ENCODE results near the gene BMP8B.
"Not testable (repeated sequence)": the region's sequence is repeated elsewhere in the genome, so short reads cannot be mapped to it uniquely, and the experiment has no call there.

BMP8B gene

GRCh38 chr1:39775676-39776399, 12.8 kb downstream of the BMP8B start:
- H3K4me1 ChIP-seq (ENCODE audit: insufficient read depth, low read length); H3K4me3 ChIP-seq (ENCODE audit: low read length); H3K27ac ChIP-seq (ENCODE audit: low read length); H3K9me3 ChIP-seq (ENCODE audit: insufficient read depth, low read depth, low read length); H3K36me3 ChIP-seq (ENCODE audit: insufficient read depth, low read depth, low read length); H3K9ac ChIP-seq (ENCODE audit: low read depth, low read length): not testable (repeated sequence)
- peaks cover 37% of the 10 kb centered on the region for H3K27me3 ChIP-seq (ENCODE audit: insufficient read depth, low read length)

GRCh38 chr1:39775141-39775540, 13.5 kb downstream of the BMP8B start:
- not testable (repeated sequence) for H3K27ac ChIP-seq (ENCODE audit: low read length); H3K9ac ChIP-seq (ENCODE audit: low read depth, low read length); H3K9me3 ChIP-seq (ENCODE audit: insufficient read depth, low read depth, low read length); H3K36me3 ChIP-seq (ENCODE audit: insufficient read depth, low read depth, low read length); H3K4me3 ChIP-seq (ENCODE audit: low read length); H3K4me1 ChIP-seq (ENCODE audit: insufficient read depth, low read length)
- H3K27me3 ChIP-seq (ENCODE audit: insufficient read depth, low read length): peaks cover 34% of the 10 kb centered on the region

- not testable (repeated sequence) for H3K4me1 ChIP-seq (ENCODE audit: insufficient read depth, low read length); H3K9me3 ChIP-seq (ENCODE audit: insufficient read depth, low read depth, low read length); H3K27ac ChIP-seq (ENCODE audit: low read length); H3K4me3 ChIP-seq (ENCODE audit: low read length); H3K36me3 ChIP-seq (ENCODE audit: insufficient read depth, low read depth, low read length); H3K9ac ChIP-seq (ENCODE audit: low read depth, low read length)
- peaks cover 33% of the 10 kb centered on the region for H3K27me3 ChIP-seq (ENCODE audit: insufficient read depth, low read length)
Observed at GRCh38 chr1:39773369-39773979, 15.2 kb downstream of the BMP8B start.

GRCh38 chr1:39771022-39771532, 17.6 kb downstream of the BMP8B start, which contains the start of gene OXCT2:
Gene OXCT2 (minus strand): TSS chr1:39771348. CDS start chr1:39771255, 93 bp downstream.
- H3K9ac ChIP-seq (ENCODE audit: low read depth, low read length); H3K27ac ChIP-seq (ENCODE audit: low read length); H3K4me3 ChIP-seq (ENCODE audit: low read length); H3K36me3 ChIP-seq (ENCODE audit: insufficient read depth, low read depth, low read length); H3K4me1 ChIP-seq (ENCODE audit: insufficient read depth, low read length); H3K9me3 ChIP-seq (ENCODE audit: insufficient read depth, low read depth, low read length): not testable (repeated sequence)
- peaks cover 26% of the 10 kb centered on the region for H3K27me3 ChIP-seq (ENCODE audit: insufficient read depth, low read length)

- not testable (repeated sequence) for H3K27ac ChIP-seq (ENCODE audit: low read length); H3K9ac ChIP-seq (ENCODE audit: low read depth, low read length); H3K36me3 ChIP-seq (ENCODE audit: insufficient read depth, low read depth, low read length); H3K4me1 ChIP-seq (ENCODE audit: insufficient read depth, low read length); H3K4me3 ChIP-seq (ENCODE audit: low read length); H3K9me3 ChIP-seq (ENCODE audit: insufficient read depth, low read depth, low read length)
- H3K27me3 ChIP-seq (ENCODE audit: insufficient read depth, low read length): peaks cover 26% of the 10 kb centered on the region
Observed at GRCh38 chr1:39770100-39771021, 18.3 kb downstream of the BMP8B start.

GRCh38 chr1:39769502-39769901, 19.2 kb downstream of the BMP8B start:
- H3K4me1 ChIP-seq (ENCODE audit: insufficient read depth, low read length); H3K9me3 ChIP-seq (ENCODE audit: insufficient read depth, low read depth, low read length); H3K27ac ChIP-seq (ENCODE audit: low read length); H3K4me3 ChIP-seq (ENCODE audit: low read length); H3K9ac ChIP-seq (ENCODE audit: low read depth, low read length); H3K36me3 ChIP-seq (ENCODE audit: insufficient read depth, low read depth, low read length): not testable (repeated sequence)
- H3K27me3 ChIP-seq (ENCODE audit: insufficient read depth, low read length): peaks cover 26% of the 10 kb centered on the region

- H3K27me3 ChIP-seq (ENCODE audit: insufficient read depth, low read length): peaks cover 19% of the 10 kb centered on the region
- H3K27ac ChIP-seq (ENCODE audit: low read length); H3K9me3 ChIP-seq (ENCODE audit: insufficient read depth, low read depth, low read length); H3K36me3 ChIP-seq (ENCODE audit: insufficient read depth, low read depth, low read length); H3K4me1 ChIP-seq (ENCODE audit: insufficient read depth, low read length); H3K4me3 ChIP-seq (ENCODE audit: low read length); H3K9ac ChIP-seq (ENCODE audit: low read depth, low read length): not testable (repeated sequence)
Observed at GRCh38 chr1:39766466-39766865, 22.2 kb downstream of the BMP8B start.

GRCh38 chr1:39764512-39764911, 24.2 kb downstream of the BMP8B start:
- not testable (repeated sequence) for H3K9me3 ChIP-seq (ENCODE audit: insufficient read depth, low read depth, low read length); H3K27me3 ChIP-seq (ENCODE audit: insufficient read depth, low read length); H3K4me1 ChIP-seq (ENCODE audit: insufficient read depth, low read length); H3K4me3 ChIP-seq (ENCODE audit: low read length); H3K36me3 ChIP-seq (ENCODE audit: insufficient read depth, low read depth, low read length); H3K27ac ChIP-seq (ENCODE audit: low read length); H3K9ac ChIP-seq (ENCODE audit: low read depth, low read length)

- H3K4me3 ChIP-seq (ENCODE audit: low read length); H3K4me1 ChIP-seq (ENCODE audit: insufficient read depth, low read length); H3K27ac ChIP-seq (ENCODE audit: low read length); H3K36me3 ChIP-seq (ENCODE audit: insufficient read depth, low read depth, low read length); H3K9me3 ChIP-seq (ENCODE audit: insufficient read depth, low read depth, low read length); H3K9ac ChIP-seq (ENCODE audit: low read depth, low read length); H3K27me3 ChIP-seq (ENCODE audit: insufficient read depth, low read length): not testable (repeated sequence)
Observed at GRCh38 chr1:39763619-39764374, 24.9 kb downstream of the BMP8B start.

GRCh38 chr1:39762550-39763540, 25.8 kb downstream of the BMP8B start:
- Histone ChIP-seq H3K4me3 (ENCODE audit: low read length) (no peak overlapping the region), H3K36me3 (ENCODE audit: insufficient read depth, low read depth, low read length) (peaks cover 7% of the 10 kb centered on the region; the same call in 1 of the 2 replicates), H3K9ac (ENCODE audit: low read depth, low read length) (no peak overlapping the region), H3K27ac (ENCODE audit: low read length) (no peak overlapping the region), H3K4me1 (ENCODE audit: insufficient read depth, low read length) (no peaks in the 10 kb centered on the region), H3K9me3 (ENCODE audit: insufficient read depth, low read depth, low read length) (no peaks in the 10 kb centered on the region), H3K27me3 (ENCODE audit: insufficient read depth, low read length) (no peaks in the 10 kb centered on the region)

All from iPS-20b (cell line).